ENCODE measurements around the gene PIEZO1.

Gene PIEZO1

GRCh38 chr16:88815901-88816589 is 31.0 kb upstream of the PIEZO1 start:
- no peak for DNase-seq

- no peak for DNase-seq
Observed at GRCh38 chr16:88815227-88815626, 30.2 kb upstream of the PIEZO1 start.

- no peak for DNase-seq
Observed at GRCh38 chr16:88814144-88814502, 29.1 kb upstream of the PIEZO1 start.

DNA sequence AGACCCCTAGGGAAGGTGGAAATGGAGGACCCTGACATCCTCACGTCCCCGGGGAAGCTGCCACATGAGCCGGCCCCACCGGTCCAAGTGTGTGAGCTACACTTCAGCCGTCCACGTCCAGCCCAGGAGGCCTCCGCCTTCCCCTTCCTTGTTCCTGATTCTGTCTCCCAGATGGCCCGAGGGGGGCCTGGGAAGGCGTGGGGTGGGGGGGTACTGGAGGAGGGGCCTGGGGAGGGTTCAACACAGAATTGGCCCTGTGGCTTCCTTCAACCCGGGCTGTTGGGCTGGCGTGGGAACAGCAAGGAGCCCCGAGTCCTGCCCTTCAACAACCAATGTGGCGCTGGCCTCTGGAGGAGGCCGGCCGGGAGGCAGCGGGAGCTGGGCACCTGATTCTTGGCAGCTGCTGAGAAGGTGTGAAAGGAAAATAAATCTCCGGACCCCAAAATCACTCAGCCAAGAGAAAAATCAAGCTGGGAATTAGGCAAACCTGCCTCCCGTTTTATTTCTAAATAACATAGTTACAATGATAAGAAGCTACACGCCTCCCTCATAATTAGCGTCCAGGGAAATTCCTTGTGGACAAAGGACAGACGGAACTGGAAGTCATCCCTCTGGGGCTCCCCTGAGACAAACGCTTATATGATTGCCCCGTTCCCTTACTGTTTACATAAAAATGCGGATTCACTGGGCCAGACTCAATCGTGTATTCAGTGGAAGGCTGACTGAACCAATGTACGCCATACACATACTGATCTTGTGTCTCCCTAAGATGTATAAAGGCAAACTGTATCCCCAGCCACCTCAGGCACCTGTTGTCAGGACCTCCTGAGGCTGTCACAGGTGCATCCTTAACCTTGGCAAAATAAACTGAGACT is 28.5 kb upstream of the PIEZO1 start:
- DNase-seq, result no peak

GRCh38 chr16:88812513-88813268 is 27.7 kb upstream of the PIEZO1 start:
- DNase-seq, result no peak

GRCh38 chr16:88811769-88812512 is 26.9 kb upstream of the PIEZO1 start, which contains the start of gene APRT:
TSS of gene APRT (minus strand) at chr16:88811928. CDS start at chr16:88811899, 29 bp downstream.
- DNase-seq, result no peak

DNA sequence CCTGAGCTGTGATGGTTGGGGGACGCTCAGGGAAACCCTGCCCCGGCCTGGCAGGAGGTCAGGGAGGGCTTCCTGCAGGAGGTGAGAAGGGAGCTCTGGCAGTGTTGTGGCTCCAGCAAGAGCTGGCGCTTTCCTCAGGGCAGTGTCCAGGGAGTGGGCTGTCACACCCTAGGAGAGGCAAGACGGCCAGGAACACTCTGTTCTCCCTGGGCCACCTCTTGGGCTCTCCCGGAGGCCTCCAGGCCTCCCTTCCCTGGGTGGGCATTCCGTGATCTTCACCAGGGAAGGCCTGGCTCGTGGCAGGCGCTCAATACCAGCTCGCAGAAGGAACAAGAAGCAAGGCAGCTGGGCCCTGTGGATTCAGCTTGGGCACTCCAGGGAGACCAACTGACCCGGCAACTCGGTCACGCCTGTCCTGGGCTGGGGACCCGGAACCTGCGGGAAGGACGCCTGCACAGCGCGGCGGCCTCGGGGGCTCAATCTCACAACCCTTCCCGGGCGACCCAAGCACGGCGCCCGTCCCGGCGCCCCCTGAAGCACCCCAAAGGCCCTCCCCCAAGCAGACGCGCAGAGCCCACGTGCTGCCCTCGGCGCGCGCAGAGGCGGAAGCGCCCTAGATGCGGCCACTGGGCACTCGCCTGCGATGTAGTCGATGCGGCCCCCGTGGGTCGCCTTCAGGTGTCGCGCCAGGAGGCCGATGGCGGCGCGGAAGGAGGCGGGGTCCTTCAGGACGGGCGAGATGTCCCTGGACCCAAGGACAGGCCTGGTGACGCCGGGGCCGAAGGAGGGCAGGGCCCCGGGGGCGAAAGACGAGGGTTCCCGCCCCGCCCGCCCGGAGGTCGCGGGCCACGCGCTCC is 26.1 kb upstream of the PIEZO1 start:
- no peak for DNase-seq

GRCh38 chr16:88810166-88810911 is 25.3 kb upstream of the PIEZO1 start:
- DNase-seq, result no peak

DNA sequence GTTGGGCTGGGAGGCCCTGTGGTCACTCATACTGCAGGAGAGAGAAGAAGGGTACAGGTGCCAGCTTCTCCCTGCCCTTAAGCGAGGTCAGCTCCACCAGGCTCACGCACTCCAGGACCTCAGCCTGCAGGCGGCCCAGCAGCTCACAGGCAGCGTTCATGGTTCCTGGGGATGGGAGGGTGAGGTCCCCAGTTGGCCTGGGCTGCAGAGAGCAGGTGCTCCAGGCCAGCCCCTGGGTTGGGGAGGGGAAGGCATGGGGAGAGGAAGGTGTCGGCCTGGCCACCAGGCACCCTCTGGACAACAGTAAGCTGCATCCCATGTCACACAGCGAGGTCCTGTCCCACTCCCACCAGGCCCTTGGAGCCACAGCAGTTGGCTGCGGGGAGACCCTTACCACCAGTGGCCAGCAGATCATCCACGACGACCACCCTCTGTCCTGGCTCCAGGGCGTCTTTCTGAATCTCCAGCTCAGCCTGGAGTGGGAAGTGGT is 24.7 kb upstream of the PIEZO1 start:
- DNase-seq, result no peak

GRCh38 chr16:88809068-88809675 is 24.2 kb upstream of the PIEZO1 start:
- no peak for DNase-seq

DNA sequence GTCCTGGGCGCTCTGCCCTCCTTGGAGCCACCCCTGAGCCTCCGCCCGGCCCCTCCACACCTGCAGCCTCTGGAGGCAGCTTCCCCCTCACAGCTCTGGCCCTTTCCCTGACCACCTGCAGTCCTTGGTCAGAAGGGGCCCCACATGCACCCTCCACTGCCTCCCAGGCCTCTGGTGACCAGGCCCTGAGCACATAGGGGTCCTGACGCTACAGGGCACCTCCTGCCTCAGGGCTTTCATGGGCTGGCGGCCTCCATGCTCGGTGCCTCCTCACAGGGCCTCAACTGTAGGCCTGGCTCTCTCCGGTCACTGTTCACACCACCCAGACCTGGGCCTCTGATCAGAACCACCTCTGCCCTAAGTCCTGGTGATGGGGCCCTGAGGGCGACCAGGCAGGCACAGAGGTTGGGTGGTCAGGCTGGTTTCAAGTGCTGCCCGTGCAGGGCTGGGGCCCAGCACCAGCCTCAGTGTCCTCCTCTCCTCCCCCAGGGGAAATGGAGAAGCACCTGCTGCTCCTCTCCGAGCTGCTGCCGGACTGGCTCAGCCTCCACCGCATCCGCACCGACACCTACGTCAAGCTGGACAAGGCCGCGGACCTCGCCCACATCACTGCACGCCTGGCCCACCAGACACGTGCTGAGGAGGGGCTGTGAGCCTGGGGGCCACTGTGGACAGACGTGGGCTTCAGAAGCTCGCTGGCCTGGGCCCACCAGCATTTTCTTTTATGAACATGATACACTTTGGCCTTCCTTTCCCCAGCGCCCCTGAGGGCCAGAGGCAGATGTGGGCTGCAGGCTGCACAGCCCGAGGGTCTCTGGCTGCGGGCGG is 22.8 kb upstream of the PIEZO1 start:
- DNase-seq, result no peak

DNA sequence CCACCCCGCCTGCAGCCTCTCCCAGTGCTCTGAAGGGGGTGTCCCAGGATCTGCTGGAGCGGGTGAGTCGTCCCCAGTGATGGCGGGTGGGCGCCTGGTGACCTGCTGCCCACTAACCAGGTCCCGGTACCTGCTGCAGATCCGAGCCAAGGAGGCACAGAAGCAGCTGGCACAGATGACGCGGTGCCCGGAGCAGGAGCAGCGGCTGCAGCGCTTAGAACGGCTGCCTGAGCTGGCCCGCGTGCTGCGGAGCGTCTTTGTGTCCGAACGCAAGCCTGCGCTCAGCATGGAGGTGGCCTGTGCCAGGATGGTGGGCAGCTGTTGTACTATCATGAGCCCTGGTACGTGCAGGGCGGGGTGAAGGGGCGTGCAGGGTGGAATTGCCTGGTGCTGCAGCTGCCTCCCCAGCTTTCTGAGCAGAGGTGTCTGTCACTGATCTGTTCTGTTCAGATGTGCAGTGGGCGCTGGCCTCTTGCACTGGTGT is 22.2 kb upstream of the PIEZO1 start:
- DNase-seq, result no peak

DNA sequence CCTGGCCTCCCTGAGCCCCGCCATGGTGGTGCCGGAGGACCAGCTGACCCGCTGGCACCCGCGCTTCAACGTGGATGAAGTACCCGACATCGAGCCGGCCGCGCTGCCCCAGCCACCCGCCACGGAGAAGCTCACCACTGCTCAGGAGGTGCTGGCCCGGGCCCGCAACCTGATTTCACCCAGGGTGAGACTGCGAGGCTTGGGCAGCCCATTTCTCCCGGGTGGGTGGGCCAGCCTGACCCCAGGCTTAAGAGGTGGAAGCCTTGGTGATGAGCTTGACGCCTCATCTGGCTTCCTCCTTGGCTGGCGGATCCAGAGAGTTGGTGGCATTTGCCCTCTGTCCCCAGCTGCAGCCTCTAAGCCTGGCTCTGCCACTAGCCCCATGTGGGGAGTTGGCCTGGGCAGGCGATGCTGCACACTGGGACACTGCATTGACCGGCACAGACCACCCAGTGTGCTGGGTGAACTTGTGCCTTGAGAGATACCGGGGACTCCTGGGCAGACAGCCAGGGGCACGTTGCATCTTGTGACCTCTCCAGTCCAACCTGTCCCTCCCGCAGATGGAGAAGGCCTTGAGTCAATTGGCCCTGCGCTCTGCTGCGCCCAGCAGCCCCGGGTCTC is 21.6 kb upstream of the PIEZO1 start:
- DNase-seq, result no peak

GRCh38 chr16:88805887-88806393 is 20.9 kb upstream of the PIEZO1 start:
- DNase-seq, result no peak

DNA sequence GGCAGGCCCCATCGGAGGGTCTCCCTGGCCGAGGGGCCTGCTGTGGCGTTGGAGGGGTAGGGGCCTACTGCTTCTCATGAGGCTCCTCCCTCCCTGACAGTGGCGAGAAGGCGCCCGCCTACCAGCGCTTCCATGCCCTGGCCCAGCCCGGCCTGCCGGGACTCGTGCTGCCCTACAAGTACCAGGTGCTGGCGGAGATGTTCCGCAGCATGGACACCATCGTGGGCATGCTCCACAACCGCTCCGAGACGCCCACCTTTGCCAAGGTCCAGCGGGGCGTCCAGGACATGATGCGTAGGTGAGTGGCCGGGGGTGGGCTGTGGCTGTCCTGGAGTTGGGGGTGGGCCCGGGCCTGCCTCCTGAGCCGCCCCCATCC is 20.3 kb upstream of the PIEZO1 start:
- DNase-seq, result no peak

DNA sequence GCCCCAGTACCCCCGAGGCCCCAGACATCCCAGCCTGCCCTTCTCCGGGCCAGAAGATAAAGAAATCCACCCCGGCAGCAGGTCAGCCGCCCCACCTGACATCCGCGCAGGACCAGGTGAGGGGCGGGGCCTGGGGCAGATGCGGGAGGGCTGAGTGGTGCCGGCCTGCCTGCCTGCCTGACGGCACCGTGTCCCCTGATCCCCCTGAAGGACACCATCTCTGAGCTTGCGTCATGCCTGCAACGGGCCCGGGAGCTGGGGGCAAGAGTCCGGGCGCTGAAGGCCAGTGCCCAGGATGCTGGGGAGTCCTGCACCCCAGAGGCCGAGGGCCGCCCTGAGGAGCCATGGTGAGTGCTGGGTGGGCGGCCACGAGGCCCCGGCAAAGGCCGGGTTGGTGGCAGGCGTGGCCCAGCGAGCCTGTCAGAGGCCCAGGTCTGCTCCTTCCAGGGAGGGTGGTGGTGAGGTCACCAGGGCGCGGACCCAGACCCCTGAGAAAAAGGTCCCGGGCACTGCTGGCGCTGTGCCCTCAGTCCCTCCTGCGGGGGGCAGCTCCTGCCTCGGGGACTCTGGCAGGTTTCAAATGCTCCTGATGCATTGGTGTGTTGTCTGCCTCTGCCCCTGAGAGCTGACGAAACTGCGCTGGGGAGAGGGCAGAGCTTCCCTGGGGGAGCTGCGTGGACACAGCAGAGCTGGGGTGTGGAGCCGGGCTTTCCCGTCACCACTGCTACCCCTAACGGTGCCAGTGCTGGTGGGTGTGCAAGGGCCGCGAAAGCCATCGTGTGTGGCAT is 19.7 kb upstream of the PIEZO1 start:
- no peak for DNase-seq

DNA sequence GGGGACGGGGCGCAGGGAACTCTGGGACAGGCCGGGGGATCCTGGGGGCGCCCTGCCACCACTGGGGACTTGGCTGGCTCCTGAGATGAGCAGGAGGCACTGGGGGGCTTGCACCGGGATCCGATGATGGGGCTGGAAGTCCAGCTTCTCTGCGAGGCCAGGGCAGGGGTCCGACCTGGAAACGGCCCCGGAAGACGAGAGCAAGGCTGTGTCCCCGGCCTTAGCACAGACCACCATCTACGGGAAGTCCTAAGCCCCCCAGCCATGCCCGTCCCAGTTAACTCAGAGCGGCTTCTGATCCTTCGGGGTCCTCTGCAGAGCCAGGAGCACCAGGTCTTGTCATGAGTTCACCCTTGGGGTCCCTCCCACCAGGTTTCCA is 19.1 kb upstream of the PIEZO1 start:
- no peak for DNase-seq

Data from SIG-M5 (cell line).